CD14-positive monocyte (primary cell): ENCODE measurements around the gene FRS2. TPM values are rescaled to one million over a fixed set of nuclear protein-coding genes. Genes with fewer than 3 reads are reported as not detected.

Source experiments
- DNase-seq, 3 donors: peaks; one replicate each; pipeline ENCODE4 v3.0.0-alpha.2; 2011 to 2022
- H2AFZ ChIP-seq: 2 replicates; pipeline ENCODE4 v1.6.0; 2012; ENCODE audit warnings: mild to moderate bottlenecking, low read depth, low read length, inconsistent platforms; ENCODE audit not compliant: insufficient read depth, poor library complexity, severe bottlenecking
- H3K27ac ChIP-seq, 2 donors: 1 replicate in 1 of 2; 2 replicates in 1 of 2; pipeline ENCODE4 v1.5.1; 2012 to 2013; ENCODE audit warnings: low read length in 2 of 2, control low read depth in 1 of 2, inconsistent platforms in 1 of 2, low read depth in 1 of 2, mild to moderate bottlenecking in 1 of 2
- H3K27me3 ChIP-seq, 2 donors: one replicate each; pipeline versions ENCODE4 v1.6.0 to v1.6.1; 2011 to 2013; ENCODE audit warnings: low read length in 2 of 2; ENCODE audit not compliant: control insufficient read depth in 2 of 2, insufficient read depth in 2 of 2
- H3K36me3 ChIP-seq, 2 donors: replicated peaks in 1 of 2; 1 replicate in 1 of 2; 2 replicates in 1 of 2; pipeline versions ENCODE4 v1.5.1 to v1.6.1; 2012 to 2013; ENCODE audit warnings: low read length in 2 of 2, control low read depth in 1 of 2, inconsistent platforms in 1 of 2, mild to moderate bottlenecking in 1 of 2; ENCODE audit not compliant: insufficient read depth in 2 of 2, control insufficient read depth in 1 of 2
- H3K4me1 ChIP-seq, 2 donors: 1 replicate in 1 of 2; 2 replicates in 1 of 2; pipeline versions ENCODE4 v1.5.1 to v1.6.1; 2012 to 2013; ENCODE audit warnings: low read length in 2 of 2, control low read depth in 1 of 2, inconsistent platforms in 1 of 2, mild to moderate bottlenecking in 1 of 2, moderate library complexity in 1 of 2; ENCODE audit not compliant: insufficient read depth in 2 of 2, control insufficient read depth in 1 of 2
- H3K4me2 ChIP-seq: replicated peaks from 2 replicates; pipeline ENCODE3; 2012; ENCODE audit warnings: low read length, moderate library complexity, mild to moderate bottlenecking; ENCODE audit not compliant: poor library complexity, severe bottlenecking; ENCODE audit errors: extremely low read depth
- H3K4me3 ChIP-seq, 3 experiments: fragments of 200-600 bp in 1 of 3; sonication (generic) in 1 of 3; replicated peaks in 1 of 3; 1 replicate in 2 of 3; 2 replicates in 1 of 3; pipeline ENCODE4 v1.5.1; 2011 to 2013; ENCODE audit warnings: low read length in 3 of 3, mild to moderate bottlenecking in 3 of 3, control low read depth in 2 of 3, low read depth in 2 of 3, inconsistent platforms in 1 of 3, moderate library complexity in 1 of 3
- H3K79me2 ChIP-seq: 2 replicates; pipeline ENCODE4 v1.6.0; 2012; ENCODE audit warnings: mild to moderate bottlenecking, control low read depth, inconsistent platforms, low read length, moderate library complexity; ENCODE audit not compliant: insufficient read depth
- H3K9ac ChIP-seq: 2 replicates; pipeline ENCODE4 v1.6.0; 2017; ENCODE audit warnings: low read length, mild to moderate bottlenecking; ENCODE audit not compliant: insufficient read depth, poor library complexity, severe bottlenecking
- H3K9me3 ChIP-seq, 2 donors: replicated peaks in 1 of 2; 1 replicate in 1 of 2; 2 replicates in 1 of 2; pipeline versions ENCODE4 v1.5.1 to v1.6.1; 2012 to 2013; ENCODE audit warnings: low read length in 2 of 2, control low read depth in 1 of 2; ENCODE audit not compliant: control insufficient read depth in 1 of 2, insufficient read depth in 1 of 2
- H4K20me1 ChIP-seq: 2 replicates; pipeline ENCODE4 v1.6.0; 2012; ENCODE audit warnings: mild to moderate bottlenecking, low read length, control low read depth, moderate library complexity; ENCODE audit not compliant: insufficient read depth
- H3K27ac Mint-ChIP-seq, 7 donors: one replicate each; pipeline ENCODE4 v1.8.0; 2020; ENCODE audit warnings: mild to moderate bottlenecking in 7 of 7, mixed read lengths in 7 of 7, moderate library complexity in 6 of 7, inconsistent platforms in 2 of 7
- H3K27me3 Mint-ChIP-seq, 3 donors: one replicate each; pipeline ENCODE4 v1.8.0; 2021 to 2022; ENCODE audit warnings: low read depth in 3 of 3, mild to moderate bottlenecking in 3 of 3, mixed read lengths in 3 of 3, moderate library complexity in 3 of 3, inconsistent platforms in 1 of 3
- H3K36me3 Mint-ChIP-seq, 2 donors: one replicate each; pipeline ENCODE4 v1.8.0; 2020; ENCODE audit warnings: mixed read lengths in 2 of 2, inconsistent platforms in 1 of 2, mild to moderate bottlenecking in 1 of 2
- H3K4me1 Mint-ChIP-seq: one replicate; pipeline ENCODE4 v1.8.0; 2020; ENCODE audit warnings: mild to moderate bottlenecking, mixed read lengths
- H3K4me3 Mint-ChIP-seq, 2 donors: one replicate each; pipeline ENCODE4 v1.8.0; 2020; ENCODE audit warnings: mild to moderate bottlenecking in 2 of 2, mixed read lengths in 2 of 2, moderate library complexity in 1 of 2
- H3K9me3 Mint-ChIP-seq, 7 donors: one replicate each; pipeline ENCODE4 v1.8.0; 2020 to 2022; ENCODE audit warnings: mixed read lengths in 7 of 7, mild to moderate bottlenecking in 6 of 7, moderate library complexity in 6 of 7, inconsistent platforms in 2 of 7
- WGBS: methylation state at CpG from one replicate; pipeline ENCODE4 v1.1.5; 2013; ENCODE audit warnings: missing lambda C conversion rate; ENCODE audit not compliant: insufficient coverage; 5-methylcytosine and 5-hydroxymethylcytosine counted together
- intact Hi-C, 2 donors: fragments of 100-400 bp; cut with micrococcal nuclease; formaldehyde crosslinking; loops; one replicate each; pipeline versions ENCODE4 v1.15.0 to v1.15.1; 2023
- polyA plus RNA-seq, 3 donors: library from polyadenylated mRNA; depleted of rRNA in 1 of 3; unstranded in 2 of 3; stranded (reverse) in 1 of 3; fragments of 300-500 nt in 2 of 3; fragments of >200 nt in 1 of 3; fragmentation: Illumina TruSeq in 2 of 3; gene quantifications; 1 replicate in 2 of 3; 2 replicates in 1 of 3; pipeline ENCODE4 v1.2.3, GENCODE V29; 2012 to 2021
- TF ChIP-seq, protein P1 (sequence below): fragments of 200-600 bp; IDR thresholded peaks from one replicate; pipeline ENCODE4 v1.8.0; 2022; ENCODE audit warnings: antibody characterized with exemption, mild to moderate bottlenecking

FRS2 gene
- polyA plus RNA-seq, 3 donors, result 6.8 to 13.6 (median 13.0) TPM

DNA sequence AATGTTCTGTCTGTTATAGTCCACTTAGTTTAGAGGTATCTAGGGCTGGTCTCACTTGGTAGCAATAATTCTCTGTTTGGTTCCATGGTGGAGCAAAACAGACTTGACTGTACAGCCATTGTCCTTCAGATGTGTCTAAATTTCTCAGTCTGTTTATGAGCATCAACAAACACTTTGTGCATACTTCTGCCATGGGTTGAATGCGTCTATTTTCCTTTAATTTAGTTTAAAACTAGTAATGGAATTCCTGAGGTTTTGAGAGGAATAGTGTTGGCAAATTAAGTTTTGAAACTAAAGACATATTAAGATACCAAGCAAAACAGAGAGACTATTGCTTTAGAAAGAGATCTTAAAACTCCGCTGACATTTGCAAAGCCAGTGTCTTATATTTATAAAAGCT lies 22.6 kb downstream of the FRS2 start:
- intact Hi-C loops, result no loop called here
- peaks cover 90% of the 10 kb centered on the region for H3K79me2 ChIP-seq
- no peak overlapping the region for H2AFZ ChIP-seq
- Mint-ChIP-seq H3K36me3 (peaks cover 13 to 36% of the 10 kb centered on the region in 2 donors), H3K9me3 (peaks cover 0 to 9% (median 2%) of the 10 kb centered on the region in 7 donors), H3K4me1 (peaks cover 14% of the 10 kb centered on the region), H3K27ac (no peak overlapping the region), H3K4me3 (no peak overlapping the region), H3K27me3 (peaks cover 0 to 3% (median 2%) of the 10 kb centered on the region in 3 donors)
- H4K20me1 ChIP-seq, result peaks cover 84% of the 10 kb centered on the region
- H3K36me3 ChIP-seq, result peaks cover 0 to 12% of the 10 kb centered on the region in 2 donors
- no peaks in the 10 kb centered on the region for H3K4me1 ChIP-seq
- H3K27ac ChIP-seq, result no peak overlapping the region
- no peak overlapping the region for H3K9ac ChIP-seq
- H3K27me3 ChIP-seq, result no peaks in the 10 kb centered on the region
- TF ChIP-seq, protein P1, sequence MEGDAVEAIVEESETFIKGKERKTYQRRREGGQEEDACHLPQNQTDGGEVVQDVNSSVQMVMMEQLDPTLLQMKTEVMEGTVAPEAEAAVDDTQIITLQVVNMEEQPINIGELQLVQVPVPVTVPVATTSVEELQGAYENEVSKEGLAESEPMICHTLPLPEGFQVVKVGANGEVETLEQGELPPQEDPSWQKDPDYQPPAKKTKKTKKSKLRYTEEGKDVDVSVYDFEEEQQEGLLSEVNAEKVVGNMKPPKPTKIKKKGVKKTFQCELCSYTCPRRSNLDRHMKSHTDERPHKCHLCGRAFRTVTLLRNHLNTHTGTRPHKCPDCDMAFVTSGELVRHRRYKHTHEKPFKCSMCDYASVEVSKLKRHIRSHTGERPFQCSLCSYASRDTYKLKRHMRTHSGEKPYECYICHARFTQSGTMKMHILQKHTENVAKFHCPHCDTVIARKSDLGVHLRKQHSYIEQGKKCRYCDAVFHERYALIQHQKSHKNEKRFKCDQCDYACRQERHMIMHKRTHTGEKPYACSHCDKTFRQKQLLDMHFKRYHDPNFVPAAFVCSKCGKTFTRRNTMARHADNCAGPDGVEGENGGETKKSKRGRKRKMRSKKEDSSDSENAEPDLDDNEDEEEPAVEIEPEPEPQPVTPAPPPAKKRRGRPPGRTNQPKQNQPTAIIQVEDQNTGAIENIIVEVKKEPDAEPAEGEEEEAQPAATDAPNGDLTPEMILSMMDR, result no peak
- H3K9me3 ChIP-seq, result no peaks in the 10 kb centered on the region
- H3K4me3 ChIP-seq, result no peak overlapping the region
- no CpG with 5 or more reads among the region's 2 CpGs for WGBS
- no peak overlapping the region for H3K4me2 ChIP-seq
- no peak for DNase-seq

DNA sequence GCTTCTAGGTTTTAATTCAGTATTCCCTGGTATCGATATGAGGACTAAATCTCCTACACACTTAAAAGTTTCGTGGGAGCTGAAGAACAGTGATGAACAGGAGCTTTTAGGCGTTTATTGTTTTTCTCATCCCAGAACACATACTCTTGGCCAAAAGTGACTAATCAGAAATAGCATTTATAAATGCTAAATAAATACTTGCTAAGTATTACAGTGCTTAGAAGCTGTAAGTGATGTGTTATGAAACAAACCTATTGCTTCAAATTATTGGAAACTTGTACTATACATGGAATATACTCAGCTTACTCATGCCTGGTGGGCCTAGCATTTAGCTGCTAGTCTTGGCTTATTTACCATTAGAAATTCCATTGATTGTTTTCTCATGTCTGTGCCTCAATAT lies 24.9 kb downstream of the FRS2 start:
- Histone ChIP-seq H3K9me3 (no peaks in the 10 kb centered on the region), H3K79me2 (peaks cover 98% of the 10 kb centered on the region), H3K9ac (no peak overlapping the region), H4K20me1 (peaks cover 85% of the 10 kb centered on the region), H2AFZ (no peak overlapping the region), H3K27ac (no peak overlapping the region), H3K4me3 (no peak overlapping the region), H3K27me3 (no peaks in the 10 kb centered on the region), H3K4me1 (no peaks in the 10 kb centered on the region), H3K36me3 (peaks cover 0 to 8% of the 10 kb centered on the region in 2 donors), H3K4me2 (no peak overlapping the region)
- Mint-ChIP-seq H3K4me3 (no peak overlapping the region), H3K27me3 (peaks cover 0 to 3% (median 2%) of the 10 kb centered on the region in 3 donors), H3K9me3 (peaks cover 0 to 9% (median 2%) of the 10 kb centered on the region in 7 donors), H3K36me3 (peaks cover 10 to 29% of the 10 kb centered on the region in 2 donors), H3K27ac (no peak overlapping the region), H3K4me1 (peaks cover 21% of the 10 kb centered on the region)
- no CpG with 5 or more reads among the region's 3 CpGs for whole genome bisulfite sequencing
- DNase-seq, result no peak
- intact Hi-C loops, result no loop called here
- TF ChIP-seq, protein P1, result no peak
